ENCODE data around the gene NDUFA1.
A peak's percentile ranks its signal among the peaks of the same experiment; 100 is the strongest.
"Not testable (repeated sequence)": the region's sequence is repeated elsewhere in the genome, so short reads cannot be mapped to it uniquely, and the experiment has no call there.

Gene NDUFA1

DNA sequence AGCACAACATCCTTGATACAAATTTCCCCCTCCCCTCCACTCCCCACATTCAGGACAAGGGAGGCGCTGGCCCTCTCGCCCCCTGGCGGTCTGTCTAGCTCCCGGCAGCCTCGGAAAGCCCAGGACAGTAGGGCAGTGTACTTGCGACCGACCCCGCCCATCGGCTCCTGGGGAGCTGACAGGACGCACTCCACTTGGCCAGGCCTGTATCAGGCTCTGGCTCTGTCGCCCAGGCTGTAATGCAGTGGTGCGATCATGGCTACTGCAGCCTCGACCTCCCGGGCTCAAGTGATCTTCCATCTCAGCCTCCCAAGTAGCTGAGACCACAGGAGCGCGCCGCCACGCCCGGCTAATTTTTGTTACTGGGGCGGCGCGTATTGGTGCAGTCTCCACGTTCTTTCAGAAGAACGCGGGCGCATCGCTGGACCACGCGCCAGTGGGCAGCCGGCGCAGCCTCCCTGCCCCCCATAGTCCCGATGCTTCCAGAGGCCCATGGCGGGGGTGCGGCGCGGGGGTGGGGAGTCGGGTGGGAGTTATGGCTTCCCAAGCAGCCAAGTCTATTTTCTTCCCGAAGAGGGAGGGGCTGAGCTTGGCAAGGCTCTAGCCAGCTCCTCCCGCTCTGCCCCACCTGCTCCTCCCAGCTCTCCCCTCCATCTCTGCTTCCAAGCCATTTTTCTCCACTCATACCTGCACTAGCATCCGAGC, 16.2 kb downstream of the NDUFA1 start:
- Mint-ChIP-seq H3K27ac (no peak overlapping the region), H3K36me3 (no peaks in the 10 kb centered on the region), H3K4me1 (ENCODE audit: low read depth) (peaks cover 6% of the 10 kb centered on the region), H3K4me3 (peak overlapping the region; percentile 23), H3K27me3 (no peaks in the 10 kb centered on the region), H3K9me3 (ENCODE audit: low read depth) (no peaks in the 10 kb centered on the region)

DNA sequence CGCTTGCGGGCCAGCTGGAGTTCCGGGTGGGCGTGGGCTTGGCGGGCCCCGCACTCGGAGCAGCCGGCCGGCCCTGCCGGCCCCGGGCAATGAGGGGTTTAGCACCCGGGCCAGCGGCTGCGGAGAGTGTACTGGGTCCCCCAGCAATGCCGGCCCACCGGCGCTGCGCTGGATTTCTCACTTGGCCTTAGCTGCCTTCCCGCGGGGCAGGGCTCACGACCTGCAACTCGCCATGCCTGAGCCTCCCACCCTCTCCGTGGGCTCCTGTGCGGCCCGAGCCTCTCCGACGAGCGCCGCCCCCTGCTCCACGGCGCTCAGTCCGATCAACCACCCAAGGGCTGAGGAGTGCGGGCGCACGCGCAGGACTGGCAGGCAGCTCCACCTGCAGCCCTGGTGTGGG, 19.0 kb downstream of the NDUFA1 start:
- H3K4me1 Mint-ChIP-seq (ENCODE audit: low read depth); H3K9me3 Mint-ChIP-seq (ENCODE audit: low read depth); H3K27me3 Mint-ChIP-seq; H3K36me3 Mint-ChIP-seq; H3K27ac Mint-ChIP-seq; H3K4me3 Mint-ChIP-seq: not testable (repeated sequence)

DNA sequence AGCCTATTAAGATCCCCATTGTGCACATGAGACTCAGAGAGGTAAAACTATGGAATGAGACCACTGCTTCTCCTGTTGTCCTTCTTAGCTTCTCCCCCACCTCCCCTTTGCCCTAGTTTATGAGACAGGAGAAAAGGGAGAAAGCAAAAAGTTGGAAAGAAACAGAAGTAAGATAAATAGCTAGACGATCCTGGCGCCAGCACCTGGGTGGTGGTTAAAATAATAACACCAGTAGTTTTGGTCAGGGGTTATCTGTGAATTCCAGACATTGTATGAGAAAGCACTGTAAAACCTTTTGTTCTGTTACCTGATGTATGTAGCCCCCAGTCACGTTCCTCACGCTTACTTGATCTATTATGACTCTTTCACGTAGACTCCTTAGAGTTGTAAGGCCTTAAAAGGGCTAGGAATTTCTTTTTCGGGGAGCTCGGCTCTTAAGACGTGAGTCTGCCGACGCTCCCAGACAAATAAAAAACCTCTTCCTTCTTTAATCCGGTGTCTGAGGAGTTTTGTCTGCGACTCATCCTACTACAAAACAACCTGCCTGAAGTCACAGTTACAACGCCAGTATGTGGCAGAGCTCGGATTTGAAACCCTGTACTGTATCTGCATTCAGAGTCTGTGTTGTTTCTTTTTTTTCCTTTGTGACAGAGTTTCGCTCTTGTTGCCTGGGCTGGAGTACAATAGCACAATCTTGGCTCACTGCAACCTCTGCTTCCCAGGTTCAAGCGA, 20.5 kb downstream of the NDUFA1 start:
- not testable (repeated sequence) for H3K4me1 Mint-ChIP-seq (ENCODE audit: low read depth); H3K27me3 Mint-ChIP-seq; H3K9me3 Mint-ChIP-seq (ENCODE audit: low read depth); H3K36me3 Mint-ChIP-seq; H3K4me3 Mint-ChIP-seq; H3K27ac Mint-ChIP-seq

DNA sequence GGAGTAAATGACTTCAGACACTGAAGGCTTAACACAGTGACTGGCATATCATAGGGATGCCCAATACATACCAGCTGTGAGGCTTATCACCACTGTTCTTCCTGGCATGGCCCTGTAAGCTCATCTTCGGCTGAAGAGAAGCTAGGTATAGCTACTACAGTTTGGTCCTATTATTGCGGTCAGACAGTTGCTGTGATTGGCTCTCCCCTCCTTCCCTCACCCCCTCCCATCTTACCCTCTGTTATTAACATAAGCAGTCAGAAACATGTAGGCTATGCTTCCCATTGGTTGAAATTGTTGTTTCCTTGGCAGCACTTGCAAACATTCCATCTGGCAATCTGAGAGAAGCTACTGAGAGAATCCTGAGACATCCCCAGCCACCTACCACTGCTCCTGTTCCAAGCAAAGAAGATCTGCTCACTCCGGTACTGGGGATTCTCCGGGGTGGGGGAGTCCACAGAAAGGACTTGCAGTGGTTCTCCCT, 24.3 kb downstream of the NDUFA1 start, which contains the start of gene AKAP14:
Gene AKAP14, plus strand, starts transcription at position 51 of the 484 bp plus-strand sequence. CDS start 7,331 bp downstream, outside the sequence.
- no peaks in the 10 kb centered on the region for H3K36me3 Mint-ChIP-seq
- peaks cover 3% of the 10 kb centered on the region for H3K4me1 Mint-ChIP-seq (ENCODE audit: low read depth)
- H3K27me3 Mint-ChIP-seq: no peaks in the 10 kb centered on the region
- no peaks in the 10 kb centered on the region for H3K9me3 Mint-ChIP-seq (ENCODE audit: low read depth)
- no peak within 1 kb of the TSS for H3K4me3 Mint-ChIP-seq
- no peak within 1 kb of the TSS for H3K27ac Mint-ChIP-seq

DNA sequence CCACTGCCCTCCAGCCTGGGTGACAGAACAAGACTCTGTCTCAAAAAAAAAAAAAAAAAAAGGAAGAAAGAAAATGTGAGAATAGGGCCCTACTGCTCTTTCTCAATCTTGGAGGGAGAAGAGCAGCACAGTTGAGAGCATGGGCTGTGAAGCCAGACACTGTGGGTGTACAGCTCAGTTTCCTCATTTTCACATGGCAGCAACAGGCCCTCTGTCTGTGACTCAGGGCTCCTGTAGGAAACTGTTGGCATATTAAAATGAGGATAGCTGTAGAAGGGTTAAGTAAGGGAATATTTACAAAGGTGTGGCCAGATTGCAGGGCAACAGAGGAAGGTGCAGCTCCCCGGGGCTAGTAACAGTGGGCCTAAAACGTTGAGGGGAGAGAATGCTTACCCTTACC, 27.5 kb downstream of the NDUFA1 start:
- H3K9me3 Mint-ChIP-seq (ENCODE audit: low read depth): no peaks in the 10 kb centered on the region
- H3K27ac Mint-ChIP-seq: no peak overlapping the region
- peaks cover 6% of the 10 kb centered on the region for H3K4me1 Mint-ChIP-seq (ENCODE audit: low read depth)
- H3K27me3 Mint-ChIP-seq: no peaks in the 10 kb centered on the region
- no peak overlapping the region for H3K4me3 Mint-ChIP-seq
- H3K36me3 Mint-ChIP-seq: no peaks in the 10 kb centered on the region

DNA sequence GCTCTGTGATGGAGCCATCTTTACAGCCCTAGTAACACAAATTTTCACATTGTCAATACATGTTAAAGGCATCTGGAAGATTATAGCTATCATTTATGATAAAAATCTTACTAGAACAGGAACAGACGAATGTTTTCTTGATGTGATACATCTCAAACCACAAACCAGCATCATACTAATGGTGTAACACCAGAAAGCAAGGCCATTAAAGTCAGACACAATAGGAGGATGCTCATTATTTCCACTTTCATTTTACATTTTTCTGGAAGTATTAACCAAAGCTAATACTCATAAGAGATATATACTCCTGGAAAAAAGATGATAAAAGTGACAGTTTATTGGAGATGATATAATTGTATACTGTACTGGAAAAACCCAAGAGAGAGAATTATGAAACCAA, 29.3 kb downstream of the NDUFA1 start:
- H3K36me3 Mint-ChIP-seq: no peaks in the 10 kb centered on the region
- H3K9me3 Mint-ChIP-seq (ENCODE audit: low read depth): no peaks in the 10 kb centered on the region
- H3K4me3 Mint-ChIP-seq: no peak overlapping the region

DNA sequence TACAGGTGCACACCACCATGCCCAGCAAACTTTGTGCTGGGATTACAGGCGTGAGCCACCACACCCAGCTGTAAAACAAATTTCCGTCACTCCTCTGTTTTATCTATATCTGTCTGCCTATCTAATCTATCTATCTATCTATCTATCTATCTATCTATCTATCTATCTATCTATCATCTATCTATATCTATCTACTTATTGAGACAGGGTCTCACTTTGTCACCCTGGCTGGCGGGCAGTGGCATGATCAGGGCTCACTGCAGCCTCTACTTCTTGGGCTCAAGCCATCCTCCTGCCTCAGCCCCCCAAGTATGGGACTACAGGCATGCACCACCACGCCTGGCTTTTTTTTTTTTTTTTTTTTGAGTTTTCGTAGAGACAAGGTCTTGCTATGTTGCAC, 44.7 kb downstream of the NDUFA1 start:
- H3K27me3 Mint-ChIP-seq: no peaks in the 10 kb centered on the region
- H3K4me3 Mint-ChIP-seq: no peak overlapping the region
- no peaks in the 10 kb centered on the region for H3K9me3 Mint-ChIP-seq (ENCODE audit: low read depth)
- no peaks in the 10 kb centered on the region for H3K36me3 Mint-ChIP-seq
- H3K4me1 Mint-ChIP-seq (ENCODE audit: low read depth): no peaks in the 10 kb centered on the region
- no peak overlapping the region for H3K27ac Mint-ChIP-seq

More for the DNA sequence above, 29.3 kb downstream of the NDUFA1 start:
- H3K27ac Mint-ChIP-seq: no peak overlapping the region
- peaks cover 6% of the 10 kb centered on the region for H3K4me1 Mint-ChIP-seq (ENCODE audit: low read depth)
- no peaks in the 10 kb centered on the region for H3K27me3 Mint-ChIP-seq

DNA sequence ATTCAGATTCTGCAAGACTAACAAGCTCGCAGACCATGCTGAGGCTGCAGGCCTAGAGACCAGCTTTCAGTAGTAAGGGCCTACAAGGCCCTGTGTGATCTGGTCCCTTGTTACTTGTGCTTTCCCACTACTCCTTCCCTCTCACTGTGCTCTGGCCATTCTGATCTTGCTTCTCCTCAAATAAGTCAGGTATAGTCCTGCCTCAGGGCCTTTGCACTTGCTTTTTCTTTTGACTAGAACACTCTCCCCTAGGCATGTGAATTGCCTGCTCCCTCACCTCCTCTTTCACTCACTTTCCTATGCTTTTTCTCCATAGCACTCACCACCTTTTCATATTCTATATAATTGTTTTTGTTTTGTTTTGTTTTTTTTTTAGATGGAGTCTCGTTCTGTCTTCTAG, 46.2 kb downstream of the NDUFA1 start:
- no peaks in the 10 kb centered on the region for H3K4me1 Mint-ChIP-seq (ENCODE audit: low read depth)
- H3K27me3 Mint-ChIP-seq: no peaks in the 10 kb centered on the region
- H3K36me3 Mint-ChIP-seq: no peaks in the 10 kb centered on the region
- no peak overlapping the region for H3K27ac Mint-ChIP-seq
- no peaks in the 10 kb centered on the region for H3K9me3 Mint-ChIP-seq (ENCODE audit: low read depth)
- H3K4me3 Mint-ChIP-seq: no peak overlapping the region

DNA sequence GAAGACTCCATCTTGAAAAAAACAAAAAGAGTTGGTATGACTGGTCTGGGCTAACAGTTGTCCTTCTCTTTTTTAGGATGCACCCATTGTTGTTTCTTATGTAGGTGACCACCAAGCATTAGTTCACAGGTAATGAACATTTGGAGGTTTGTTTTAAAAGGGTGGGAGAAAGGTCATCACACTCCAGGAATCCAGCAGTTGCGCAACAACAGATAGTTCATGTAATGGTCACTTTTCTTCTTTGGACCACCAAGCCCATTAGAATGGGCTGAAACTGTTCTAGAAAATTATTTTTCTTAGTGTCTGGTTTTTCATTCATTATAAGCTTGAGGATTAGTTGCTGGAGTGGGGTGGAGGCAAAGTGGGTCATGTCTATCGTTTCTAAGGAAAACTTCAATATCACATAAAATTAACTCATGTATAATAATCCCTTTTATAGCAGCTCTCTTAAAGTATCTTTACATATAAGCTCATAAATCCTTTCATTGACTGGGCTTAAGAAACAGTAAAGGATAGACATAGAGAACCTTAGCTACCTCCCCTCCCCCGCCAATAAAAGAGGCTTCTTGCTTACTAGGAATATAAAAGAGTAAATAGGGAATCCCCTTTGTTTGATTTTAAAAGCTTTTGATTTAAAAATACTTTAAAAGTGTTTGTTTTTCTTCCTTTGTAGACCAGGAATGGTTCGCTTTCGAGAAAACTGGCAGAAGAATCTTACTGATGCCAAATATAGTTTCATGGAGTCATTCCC, 48.4 kb downstream of the NDUFA1 start:
- no peak overlapping the region for H3K4me3 Mint-ChIP-seq
- H3K9me3 Mint-ChIP-seq (ENCODE audit: low read depth): no peaks in the 10 kb centered on the region
- no peaks in the 10 kb centered on the region for H3K27me3 Mint-ChIP-seq

DNA sequence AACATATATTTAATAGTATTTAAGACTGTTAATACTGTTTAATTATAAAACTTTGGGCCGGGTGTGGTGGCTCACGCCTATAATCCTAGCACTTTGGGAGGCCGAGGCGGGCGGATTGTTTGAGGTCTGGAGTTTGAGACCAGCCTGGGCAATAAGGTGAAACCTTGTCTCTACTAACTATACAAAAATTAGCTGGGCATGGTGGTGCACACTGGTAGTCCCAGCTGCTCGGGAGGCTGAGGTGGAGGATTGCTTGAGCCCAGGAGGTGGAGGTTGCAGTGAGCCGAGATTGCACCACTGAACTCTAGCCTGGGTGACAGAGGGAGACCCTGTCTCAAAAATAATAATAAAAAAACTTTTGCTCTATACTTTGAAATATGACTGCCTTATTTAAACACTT, 50.8 kb downstream of the NDUFA1 start:
- not testable (repeated sequence) for H3K36me3 Mint-ChIP-seq; H3K27ac Mint-ChIP-seq; H3K4me3 Mint-ChIP-seq; H3K27me3 Mint-ChIP-seq; H3K4me1 Mint-ChIP-seq (ENCODE audit: low read depth); H3K9me3 Mint-ChIP-seq (ENCODE audit: low read depth)

More for the DNA sequence above, 48.4 kb downstream of the NDUFA1 start:
- H3K4me1 Mint-ChIP-seq (ENCODE audit: low read depth): no peaks in the 10 kb centered on the region
- no peaks in the 10 kb centered on the region for H3K36me3 Mint-ChIP-seq
- H3K27ac Mint-ChIP-seq: no peak overlapping the region
